ENCODE measurements around the gene HAND2. TPM values are rescaled to one million over a fixed set of nuclear protein-coding genes. Genes with fewer than 3 reads are reported as not detected.

The HAND2 gene
- total RNA-seq, 2 experiments from 2014 or later: not detected

- Mint-ChIP-seq H3K4me1 (ENCODE audit: low read depth) (no peaks in the 10 kb centered on the region), H3K4me3 (no peak overlapping the region), H3K9me3 (ENCODE audit: insufficient read depth) (no peaks in the 10 kb centered on the region), H3K36me3 (ENCODE audit: low read depth) (no peaks in the 10 kb centered on the region), H3K27me3 (ENCODE audit: low read depth) (peaks cover 18% of the 10 kb centered on the region), H3K27ac (no peak overlapping the region)
- ATAC-seq (no peak), DNase-seq (no peak)
- CTCF ChIA-PET: no interaction called here
- POLR2A ChIA-PET: no interaction called here
Measured at GRCh38 chr4:173547889-173548288, 17.9 kb upstream of the HAND2 start.

GRCh38 chr4:173546776-173547175 lies 16.7 kb upstream of the HAND2 start:
- Mint-ChIP-seq H3K27ac (no peak overlapping the region), H3K4me3 (no peak overlapping the region), H3K4me1 (ENCODE audit: low read depth) (no peaks in the 10 kb centered on the region), H3K36me3 (ENCODE audit: low read depth) (no peaks in the 10 kb centered on the region), H3K9me3 (ENCODE audit: insufficient read depth) (no peaks in the 10 kb centered on the region), H3K27me3 (ENCODE audit: low read depth) (peaks cover 18% of the 10 kb centered on the region)
- DNase-seq (no peak), ATAC-seq (no peak)
- ChIA-PET POLR2A (no interaction called here), CTCF (interaction anchor here (1.0 kb wide), 1 partner anchor 41 kb away, joined by 3 read pairs; no protein-coding TSS in a partner anchor)

GRCh38 chr4:173545440-173545839 lies 15.4 kb upstream of the HAND2 start:
- Mint-ChIP-seq H3K9me3 (ENCODE audit: insufficient read depth) (no peaks in the 10 kb centered on the region), H3K27me3 (ENCODE audit: low read depth) (peaks cover 21% of the 10 kb centered on the region), H3K4me1 (ENCODE audit: low read depth) (no peaks in the 10 kb centered on the region), H3K27ac (no peak overlapping the region), H3K36me3 (ENCODE audit: low read depth) (no peaks in the 10 kb centered on the region), H3K4me3 (no peak overlapping the region)
- POLR2A ChIA-PET: no interaction called here
- no peak for ATAC-seq
- DNase-seq: no peak
- CTCF ChIA-PET: no interaction called here

GRCh38 chr4:173543266-173543665 lies 13.2 kb upstream of the HAND2 start:
- CTCF ChIA-PET: no interaction called here
- no peak for ATAC-seq
- Mint-ChIP-seq H3K27me3 (ENCODE audit: low read depth) (peaks cover 39% of the 10 kb centered on the region), H3K4me3 (no peak overlapping the region), H3K4me1 (ENCODE audit: low read depth) (peaks cover 9% of the 10 kb centered on the region), H3K9me3 (ENCODE audit: insufficient read depth) (no peaks in the 10 kb centered on the region), H3K36me3 (ENCODE audit: low read depth) (peaks cover 2% of the 10 kb centered on the region), H3K27ac (no peak overlapping the region)
- POLR2A ChIA-PET: no interaction called here
- no peak for DNase-seq

- H3K27me3 Mint-ChIP-seq (ENCODE audit: low read depth): peaks cover 65% of the 10 kb centered on the region
- H3K4me1 Mint-ChIP-seq (ENCODE audit: low read depth): peaks cover 9% of the 10 kb centered on the region
- ChIA-PET CTCF (no interaction called here), POLR2A (no interaction called here)
- no peak overlapping the region for H3K4me3 Mint-ChIP-seq
- H3K9me3 Mint-ChIP-seq (ENCODE audit: insufficient read depth): no peaks in the 10 kb centered on the region
- H3K36me3 Mint-ChIP-seq (ENCODE audit: low read depth): peaks cover 2% of the 10 kb centered on the region
- no peak for DNase-seq
- no peak overlapping the region for H3K27ac Mint-ChIP-seq
- ATAC-seq: no peak
Measured at GRCh38 chr4:173539986-173540385, 10.0 kb upstream of the HAND2 start.

- ChIA-PET CTCF (no interaction called here), POLR2A (interaction anchor here (1.0 kb wide), 1 partner anchor 9 kb away, joined by 3 read pairs; the partner anchor contains the start of gene HAND2)
- H3K27ac Mint-ChIP-seq: no peak overlapping the region
- peaks cover 73% of the 10 kb centered on the region for H3K27me3 Mint-ChIP-seq (ENCODE audit: low read depth)
- no peak for ATAC-seq
- no peaks in the 10 kb centered on the region for H3K9me3 Mint-ChIP-seq (ENCODE audit: insufficient read depth)
- H3K4me1 Mint-ChIP-seq (ENCODE audit: low read depth): peaks cover 9% of the 10 kb centered on the region
- no peak for DNase-seq
- peak overlapping the region; percentile 2 for H3K4me3 Mint-ChIP-seq
- H3K36me3 Mint-ChIP-seq (ENCODE audit: low read depth): peaks cover 2% of the 10 kb centered on the region
Measured at GRCh38 chr4:173538909-173539445, 8.9 kb upstream of the HAND2 start.

- H3K27me3 Mint-ChIP-seq (ENCODE audit: low read depth): peaks cover 78% of the 10 kb centered on the region
- H3K36me3 Mint-ChIP-seq (ENCODE audit: low read depth): peaks cover 2% of the 10 kb centered on the region
- H3K27ac Mint-ChIP-seq: no peak overlapping the region
- peak overlapping the region; percentile 56 for H3K4me3 Mint-ChIP-seq
- DNase-seq (no peak), ATAC-seq (peak; percentile 36)
- ChIA-PET POLR2A (interaction anchor here (1.0 kb wide), 1 partner anchor 9 kb away, joined by 3 read pairs; the partner anchor contains the start of gene HAND2), CTCF (interaction anchor here (0.9 kb wide), 1 partner anchor 44 kb away, joined by 3 read pairs; no protein-coding TSS in a partner anchor)
- H3K4me1 Mint-ChIP-seq (ENCODE audit: low read depth): peaks cover 9% of the 10 kb centered on the region
- no peaks in the 10 kb centered on the region for H3K9me3 Mint-ChIP-seq (ENCODE audit: insufficient read depth)
Measured at GRCh38 chr4:173538148-173538908, 8.3 kb upstream of the HAND2 start.

GRCh38 chr4:173537613-173538147 lies 7.7 kb upstream of the HAND2 start:
- no peak for DNase-seq
- no peak overlapping the region for H3K4me3 Mint-ChIP-seq
- H3K4me1 Mint-ChIP-seq (ENCODE audit: low read depth): peaks cover 9% of the 10 kb centered on the region
- ATAC-seq: peak; percentile 27
- peaks cover 80% of the 10 kb centered on the region for H3K27me3 Mint-ChIP-seq (ENCODE audit: low read depth)
- H3K9me3 Mint-ChIP-seq (ENCODE audit: insufficient read depth): no peaks in the 10 kb centered on the region
- ChIA-PET CTCF (interaction anchor here (0.9 kb wide), 1 partner anchor 44 kb away, joined by 3 read pairs; no protein-coding TSS in a partner anchor), POLR2A (interaction anchor here (1.0 kb wide), 1 partner anchor 8 kb away, joined by 3 read pairs; the partner anchor contains the start of gene HAND2)
- H3K36me3 Mint-ChIP-seq (ENCODE audit: low read depth): peaks cover 2% of the 10 kb centered on the region
- H3K27ac Mint-ChIP-seq: no peak overlapping the region

GRCh38 chr4:173536808-173537429 lies 6.9 kb upstream of the HAND2 start:
- peaks cover 5% of the 10 kb centered on the region for H3K36me3 Mint-ChIP-seq (ENCODE audit: low read depth)
- no peak overlapping the region for H3K4me3 Mint-ChIP-seq
- ATAC-seq (no peak), DNase-seq (no peak)
- H3K27me3 Mint-ChIP-seq (ENCODE audit: low read depth): peaks cover 88% of the 10 kb centered on the region
- peaks cover 9% of the 10 kb centered on the region for H3K4me1 Mint-ChIP-seq (ENCODE audit: low read depth)
- ChIA-PET CTCF (no interaction called here), POLR2A (no interaction called here)
- no peak overlapping the region for H3K27ac Mint-ChIP-seq
- no peaks in the 10 kb centered on the region for H3K9me3 Mint-ChIP-seq (ENCODE audit: insufficient read depth)

- ChIA-PET POLR2A (no interaction called here), CTCF (no interaction called here)
- Mint-ChIP-seq H3K36me3 (ENCODE audit: low read depth) (peaks cover 5% of the 10 kb centered on the region), H3K9me3 (ENCODE audit: insufficient read depth) (no peaks in the 10 kb centered on the region), H3K27ac (no peak overlapping the region), H3K27me3 (ENCODE audit: low read depth) (peaks cover 92% of the 10 kb centered on the region), H3K4me3 (no peak overlapping the region), H3K4me1 (ENCODE audit: low read depth) (peaks cover 9% of the 10 kb centered on the region)
- DNase-seq: no peak
- ATAC-seq: no peak
Measured at GRCh38 chr4:173535957-173536356, 5.9 kb upstream of the HAND2 start.

GRCh38 chr4:173535165-173535902 lies 5.3 kb upstream of the HAND2 start:
- Mint-ChIP-seq H3K27me3 (ENCODE audit: low read depth) (peaks cover 93% of the 10 kb centered on the region), H3K4me3 (no peak overlapping the region), H3K27ac (no peak overlapping the region), H3K36me3 (ENCODE audit: low read depth) (peaks cover 5% of the 10 kb centered on the region), H3K4me1 (ENCODE audit: low read depth) (peaks cover 9% of the 10 kb centered on the region), H3K9me3 (ENCODE audit: insufficient read depth) (no peaks in the 10 kb centered on the region)
- POLR2A ChIA-PET: no interaction called here
- no peak for ATAC-seq
- no peak for DNase-seq
- CTCF ChIA-PET: no interaction called here
